GM13977 (cell line): ENCODE data around the gene PIK3C2G.

ENCODE experiments used
- DNase-seq: peaks from one replicate; pipeline ENCODE4 v3.0.0; 2012; ENCODE audit warnings: low spot score
- CTCF ChIP-seq: IDR thresholded peaks from 2 replicates; pipeline ENCODE4 v1.5.1; 2012; ENCODE audit warnings: mild to moderate bottlenecking, control low read depth; ENCODE audit not compliant: insufficient read depth; ENCODE audit errors: extremely low read depth, missing control alignments
- in situ Hi-C: fragments of 300-500 bp; cut with MboI; formaldehyde crosslinking; loops from one replicate; pipeline ENCODE4 v1.12.0; 2022; ENCODE audit warnings: low sequenced_read_pairs, low pct_unique_long_range_greater_than_20kb, mixed read lengths, inconsistent platforms; ENCODE audit not compliant: unreplicated experiment

The PIK3C2G gene

GRCh38 chr12:18552829-18553228, 291.5 kb downstream of the PIK3C2G start:
- in situ Hi-C loops: no loop called here
- no peak for DNase-seq
- no peak for TF ChIP-seq CTCF

DNA sequence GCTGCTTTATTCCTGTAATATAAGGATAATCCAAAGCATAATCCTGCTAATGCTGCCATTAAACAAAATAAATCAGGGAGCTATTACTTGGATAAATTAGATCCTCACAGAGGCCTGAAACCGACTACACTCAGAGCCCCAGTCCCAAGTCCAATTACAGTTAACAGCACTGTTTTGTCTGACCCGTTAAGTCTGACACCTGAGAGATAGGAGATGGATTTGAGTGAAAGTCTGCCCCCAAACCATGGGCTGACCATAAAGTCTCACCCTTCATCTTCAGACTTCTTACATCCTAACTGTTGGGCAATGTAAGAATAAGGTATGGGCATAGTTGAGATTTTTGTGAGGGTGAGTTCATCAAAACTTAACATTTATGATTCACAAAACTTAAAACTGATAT, 294.8 kb downstream of the PIK3C2G start:
- TF ChIP-seq CTCF: no peak
- in situ Hi-C loops: no loop called here
- DNase-seq: no peak

DNA sequence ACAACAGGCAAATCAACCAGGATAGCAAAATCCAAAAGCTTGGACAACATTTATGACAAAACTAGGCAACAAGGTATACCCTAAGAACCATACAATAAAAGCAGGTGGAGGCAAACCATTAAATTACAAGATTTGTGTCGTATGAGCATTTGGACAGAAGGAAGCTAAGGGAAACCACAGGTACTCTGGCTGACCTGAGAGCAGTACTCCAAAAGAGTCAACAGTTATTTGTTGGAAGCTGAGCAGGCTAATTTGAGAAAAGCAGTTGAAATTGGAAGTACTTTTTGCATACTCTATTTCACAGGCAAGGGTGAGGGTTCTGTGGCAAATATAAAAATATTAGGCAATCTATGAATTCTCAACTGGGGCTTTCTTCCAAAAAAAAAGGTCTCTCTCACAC, 297.9 kb downstream of the PIK3C2G start:
- no peak for DNase-seq
- in situ Hi-C loops: no loop called here
- no peak for TF ChIP-seq CTCF

GRCh38 chr12:18562531-18562930, 301.2 kb downstream of the PIK3C2G start:
- in situ Hi-C loops: no loop called here

DNA sequence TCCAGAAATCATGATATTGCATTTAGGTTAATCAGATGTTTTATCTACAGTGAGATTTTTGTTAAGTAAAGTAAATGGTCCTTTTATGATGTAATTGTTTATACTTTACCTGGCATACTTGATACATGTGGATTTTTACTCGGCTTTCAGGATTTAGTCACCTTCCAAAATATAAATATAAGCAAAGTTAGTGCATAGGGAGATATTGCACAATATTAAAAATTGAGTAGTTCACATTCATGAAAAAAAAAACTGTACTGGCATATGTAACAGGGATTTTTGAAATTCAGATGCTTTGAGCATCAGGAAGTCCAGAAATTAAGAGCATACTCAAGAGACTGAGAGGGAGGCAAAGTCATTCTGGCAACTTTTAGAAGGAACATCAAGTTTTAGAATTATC, 303.0 kb downstream of the PIK3C2G start:
- no peak for DNase-seq
- in situ Hi-C loops: no loop called here
- TF ChIP-seq CTCF: no peak

More at GRCh38 chr12:18562531-18562930, 301.2 kb downstream of the PIK3C2G start:
- TF ChIP-seq CTCF: no peak
- no peak for DNase-seq

DNA sequence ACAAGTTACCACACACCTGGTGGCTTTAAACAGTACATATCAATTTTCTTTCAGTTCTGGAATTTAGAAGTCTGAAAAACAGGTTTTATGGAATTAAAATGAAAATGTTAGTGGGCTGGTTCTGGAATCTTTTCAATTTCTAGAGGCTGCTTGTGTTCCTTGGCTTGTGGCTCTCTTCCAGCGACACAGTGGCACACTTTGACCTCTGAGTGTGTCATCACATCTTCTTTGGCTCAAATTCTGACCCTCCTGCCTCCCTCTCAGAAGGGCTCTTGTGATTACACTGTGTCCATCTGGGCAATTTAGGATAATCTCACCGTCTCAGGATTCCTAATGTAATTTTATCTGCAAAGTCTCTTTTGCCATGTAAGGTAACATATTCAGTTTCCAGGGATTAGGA, 306.5 kb downstream of the PIK3C2G start:
- TF ChIP-seq CTCF: no peak
- DNase-seq: no peak
- in situ Hi-C loops: no loop called here

DNA sequence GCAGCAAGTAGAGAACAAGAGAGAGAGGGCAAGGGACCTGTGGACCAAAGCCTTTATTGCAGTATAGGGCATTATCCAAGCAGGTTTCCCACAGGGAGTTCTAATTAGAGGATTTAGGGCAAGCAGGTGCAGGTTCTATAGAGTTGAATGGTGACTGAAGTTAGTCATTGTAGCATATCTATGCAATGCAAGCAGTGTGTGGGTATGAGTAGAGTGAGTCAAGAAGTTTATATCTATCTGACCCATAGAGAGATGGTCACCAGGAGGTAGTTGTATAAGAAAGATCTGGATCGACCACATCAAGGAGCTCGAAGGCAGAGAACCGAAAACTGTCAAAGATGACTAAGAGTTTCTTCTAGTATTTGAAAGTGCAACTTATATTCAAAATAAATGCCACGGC, 309.2 kb downstream of the PIK3C2G start:
- no peak for TF ChIP-seq CTCF
- no peak for DNase-seq
- in situ Hi-C loops: no loop called here
